Gastroesophageal sphincter (tissue), 3 donors: ENCODE measurements around the gene DEPDC5.

ENCODE experiments used
- EP300 ChIP-seq: sonication (generic); formaldehyde crosslinking; IDR thresholded peaks from one replicate; pipeline ENCODE4 v1.6.1; 2017; ENCODE audit warnings: antibody characterized with exemption, mild to moderate bottlenecking
- POLR2A ChIP-seq, 2 donors: fragments of 450-650 bp; IDR thresholded peaks; one replicate each; pipeline ENCODE4 v1.6.1; 2017; ENCODE audit warnings: antibody characterized with exemption in 2 of 2, mild to moderate bottlenecking in 2 of 2, moderate library complexity in 1 of 2
- TF ChIP-seq, protein P1 (sequence below), 4 experiments: fragments of 200-600 bp in 2 of 4; fragments of 450-650 bp in 2 of 4; sonication (generic) in 1 of 4; IDR thresholded peaks; one replicate each; pipeline ENCODE4 v1.5.1; 2017 to 2019; ENCODE audit warnings: antibody characterized with exemption in 4 of 4, mild to moderate bottlenecking in 2 of 4, moderate library complexity in 2 of 4

DNA sequence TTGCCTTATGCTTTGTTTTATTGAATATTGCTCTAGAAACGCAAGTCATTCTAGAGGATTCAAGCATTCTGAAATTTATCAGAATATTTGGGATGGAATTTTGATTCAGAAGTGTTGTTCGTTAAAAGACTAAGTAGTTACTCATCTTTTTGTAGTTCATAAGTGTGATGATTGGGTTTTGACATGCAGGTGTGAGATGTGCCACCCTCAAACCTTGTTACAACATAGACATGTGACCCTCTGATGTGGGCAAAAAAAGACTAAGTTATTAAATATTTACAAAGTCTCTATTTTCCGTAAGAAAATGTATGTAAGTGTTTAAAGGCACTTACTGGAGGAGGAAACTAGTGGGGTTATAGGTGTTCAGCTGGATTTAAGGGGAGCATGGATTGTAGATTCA is 199.4 kb downstream of the DEPDC5 start:
- no peak for TF ChIP-seq EP300
- TF ChIP-seq, protein P1, sequence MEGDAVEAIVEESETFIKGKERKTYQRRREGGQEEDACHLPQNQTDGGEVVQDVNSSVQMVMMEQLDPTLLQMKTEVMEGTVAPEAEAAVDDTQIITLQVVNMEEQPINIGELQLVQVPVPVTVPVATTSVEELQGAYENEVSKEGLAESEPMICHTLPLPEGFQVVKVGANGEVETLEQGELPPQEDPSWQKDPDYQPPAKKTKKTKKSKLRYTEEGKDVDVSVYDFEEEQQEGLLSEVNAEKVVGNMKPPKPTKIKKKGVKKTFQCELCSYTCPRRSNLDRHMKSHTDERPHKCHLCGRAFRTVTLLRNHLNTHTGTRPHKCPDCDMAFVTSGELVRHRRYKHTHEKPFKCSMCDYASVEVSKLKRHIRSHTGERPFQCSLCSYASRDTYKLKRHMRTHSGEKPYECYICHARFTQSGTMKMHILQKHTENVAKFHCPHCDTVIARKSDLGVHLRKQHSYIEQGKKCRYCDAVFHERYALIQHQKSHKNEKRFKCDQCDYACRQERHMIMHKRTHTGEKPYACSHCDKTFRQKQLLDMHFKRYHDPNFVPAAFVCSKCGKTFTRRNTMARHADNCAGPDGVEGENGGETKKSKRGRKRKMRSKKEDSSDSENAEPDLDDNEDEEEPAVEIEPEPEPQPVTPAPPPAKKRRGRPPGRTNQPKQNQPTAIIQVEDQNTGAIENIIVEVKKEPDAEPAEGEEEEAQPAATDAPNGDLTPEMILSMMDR (IDR thresholded peaks at IDR 0.05): no peak
- no peak for TF ChIP-seq POLR2A (IDR thresholded peaks at IDR 0.05)
